Activated naive CD4-positive, alpha-beta T cell treated with anti-CD3 and anti-CD28 coated beads, Interleukin-2, amount 50 U/mL, for 24 hours (primary cell): Measurements from ENCODE around the gene KATNB1.
"Not testable (repeated sequence)": the region's sequence is repeated elsewhere in the genome, so short reads cannot be mapped to it uniquely, and the experiment has no call there.

Source experiments
- H3K27ac Mint-ChIP-seq: one replicate; pipeline ENCODE4 v1.8.0; 2021; ENCODE audit warnings: mild to moderate bottlenecking, mixed read lengths
- H3K27me3 Mint-ChIP-seq: one replicate; pipeline ENCODE4 v1.8.0; 2021; ENCODE audit warnings: mixed read lengths
- H3K36me3 Mint-ChIP-seq: one replicate; pipeline ENCODE4 v1.8.0; 2021; ENCODE audit warnings: mixed read lengths
- H3K4me1 Mint-ChIP-seq: one replicate; pipeline ENCODE4 v1.8.0; 2021; ENCODE audit warnings: mixed read lengths
- H3K4me3 Mint-ChIP-seq: one replicate; pipeline ENCODE4 v1.8.0; 2021; ENCODE audit warnings: mild to moderate bottlenecking, mixed read lengths
- H3K9me3 Mint-ChIP-seq: one replicate; pipeline ENCODE4 v1.8.0; 2021; ENCODE audit warnings: mixed read lengths

The KATNB1 gene

DNA sequence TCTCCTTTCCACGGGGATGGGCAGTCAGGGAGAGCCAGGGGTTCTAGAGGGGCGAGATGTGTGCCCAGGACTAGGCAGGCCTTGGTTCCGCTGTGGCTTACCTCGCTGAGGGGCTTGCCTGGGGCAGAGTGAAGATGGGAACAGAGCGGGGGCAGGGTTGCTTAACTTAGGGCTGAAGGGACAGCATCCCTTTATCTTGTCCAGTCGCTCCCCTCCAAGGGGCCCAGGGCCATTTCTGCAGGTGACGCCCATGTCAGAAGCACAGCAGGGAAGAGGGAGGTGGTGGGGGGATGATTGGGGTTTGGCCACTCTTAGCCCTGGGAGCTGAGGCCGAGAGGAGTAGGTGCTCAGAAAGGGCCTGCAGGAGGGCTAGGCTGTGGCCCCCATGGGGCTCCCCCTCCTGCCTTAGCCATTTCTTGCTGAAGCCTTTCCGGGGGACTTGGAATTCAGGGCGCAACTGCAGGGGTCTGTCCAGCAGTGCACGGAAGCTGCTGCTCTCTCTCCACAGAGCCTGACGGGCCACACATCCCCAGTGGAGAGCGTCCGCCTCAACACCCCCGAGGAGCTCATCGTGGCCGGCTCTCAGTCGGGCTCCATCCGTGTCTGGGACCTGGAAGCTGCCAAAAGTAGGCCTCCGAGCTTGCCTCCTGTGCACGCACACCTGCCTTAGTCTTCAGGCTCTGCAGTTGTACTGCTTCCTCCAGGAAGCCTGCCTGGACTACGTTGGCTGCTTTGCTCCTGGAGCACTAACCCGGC is 8.5 kb downstream of the KATNB1 start:
- Mint-ChIP-seq H3K4me1 (no peaks in the 10 kb centered on the region), H3K4me3 (no peak overlapping the region), H3K36me3 (no peaks in the 10 kb centered on the region), H3K27ac (no peak overlapping the region), H3K9me3 (no peaks in the 10 kb centered on the region), H3K27me3 (no peaks in the 10 kb centered on the region)

DNA sequence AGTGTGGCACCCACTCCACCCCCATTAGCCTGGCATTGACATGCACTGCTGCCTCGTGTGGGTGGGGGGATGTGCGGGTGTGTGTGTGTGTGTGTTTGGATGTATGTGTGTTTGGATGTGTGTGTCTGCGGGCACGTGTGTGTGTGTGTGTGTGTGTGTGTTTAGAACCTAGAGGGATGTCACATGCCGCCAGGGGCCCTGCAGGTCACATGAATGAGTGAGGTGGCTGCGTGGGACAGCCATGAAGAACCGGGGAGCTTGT is 9.0 kb downstream of the KATNB1 start:
- no peaks in the 10 kb centered on the region for H3K4me1 Mint-ChIP-seq
- no peak overlapping the region for H3K4me3 Mint-ChIP-seq
- no peaks in the 10 kb centered on the region for H3K9me3 Mint-ChIP-seq
- H3K36me3 Mint-ChIP-seq = no peaks in the 10 kb centered on the region
- no peak overlapping the region for H3K27ac Mint-ChIP-seq
- H3K27me3 Mint-ChIP-seq = no peaks in the 10 kb centered on the region

DNA sequence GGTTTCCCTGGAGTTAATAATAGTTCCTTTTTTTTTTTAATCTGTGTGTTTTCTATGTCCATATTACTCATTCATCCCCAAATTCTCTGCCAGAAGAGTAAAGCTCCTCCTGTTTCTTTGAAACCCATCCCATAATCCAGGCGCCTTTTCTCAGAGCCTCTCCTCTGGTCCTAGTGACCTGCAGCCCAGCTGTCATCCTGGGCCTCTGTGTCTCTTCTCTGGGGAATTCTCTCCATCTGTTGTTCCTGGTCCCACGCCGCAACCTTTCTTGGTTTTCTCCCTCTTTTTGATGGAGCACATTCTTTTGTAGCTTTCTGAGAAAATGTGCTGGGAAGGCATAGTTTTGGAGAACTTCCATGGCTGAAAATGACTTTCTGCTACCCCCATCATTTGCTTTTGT is 10.2 kb downstream of the KATNB1 start:
- Mint-ChIP-seq H3K36me3 (no peaks in the 10 kb centered on the region), H3K4me1 (no peaks in the 10 kb centered on the region), H3K27me3 (no peaks in the 10 kb centered on the region), H3K4me3 (no peak overlapping the region), H3K9me3 (no peaks in the 10 kb centered on the region), H3K27ac (no peak overlapping the region)

DNA sequence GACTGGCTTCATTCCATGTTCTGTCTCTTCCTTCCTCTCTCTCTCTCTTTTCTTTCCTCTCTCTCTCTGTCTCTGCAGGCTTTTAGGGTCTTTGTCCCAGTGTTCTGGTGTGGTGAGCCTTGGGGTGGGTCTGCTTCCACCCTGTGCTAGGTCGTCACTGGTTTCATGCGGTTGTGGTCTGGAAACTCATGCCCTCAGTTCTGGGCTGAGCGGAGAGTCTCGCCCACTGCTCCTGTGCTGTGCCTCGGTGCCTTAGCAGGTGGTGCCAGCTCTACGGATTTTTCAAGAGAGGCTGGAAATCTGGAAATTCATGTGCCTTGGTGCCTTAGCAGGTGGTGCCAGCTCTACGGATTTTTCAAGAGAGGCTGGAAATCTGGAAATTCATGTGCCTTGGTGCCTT is 10.7 kb downstream of the KATNB1 start:
- H3K9me3 Mint-ChIP-seq, H3K27me3 Mint-ChIP-seq, H3K27ac Mint-ChIP-seq, H3K4me3 Mint-ChIP-seq, H3K4me1 Mint-ChIP-seq, H3K36me3 Mint-ChIP-seq: not testable (repeated sequence)

DNA sequence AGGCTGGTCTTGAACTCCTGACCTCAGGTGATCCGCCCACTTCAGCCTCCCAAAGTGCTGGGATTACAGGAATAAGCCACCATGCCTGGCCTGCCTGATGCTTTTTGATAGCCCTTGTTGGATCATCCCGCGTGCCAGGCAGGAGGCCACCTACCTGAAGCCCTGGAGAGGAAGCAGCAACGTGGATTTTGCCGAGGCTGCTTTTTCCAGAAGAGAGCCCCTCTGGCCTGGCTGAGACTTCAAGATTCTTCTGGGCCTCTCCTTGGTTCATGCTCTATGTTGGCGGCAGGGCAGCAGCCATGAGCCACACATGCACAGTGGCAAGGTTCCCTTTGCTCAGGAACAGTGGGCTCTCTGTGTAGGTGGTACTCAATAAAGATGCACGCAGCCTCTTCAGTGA is 11.5 kb downstream of the KATNB1 start:
- Mint-ChIP-seq H3K4me3 (no peak overlapping the region), H3K27me3 (no peaks in the 10 kb centered on the region), H3K36me3 (no peaks in the 10 kb centered on the region), H3K9me3 (no peaks in the 10 kb centered on the region), H3K27ac (no peak overlapping the region), H3K4me1 (no peaks in the 10 kb centered on the region)

DNA sequence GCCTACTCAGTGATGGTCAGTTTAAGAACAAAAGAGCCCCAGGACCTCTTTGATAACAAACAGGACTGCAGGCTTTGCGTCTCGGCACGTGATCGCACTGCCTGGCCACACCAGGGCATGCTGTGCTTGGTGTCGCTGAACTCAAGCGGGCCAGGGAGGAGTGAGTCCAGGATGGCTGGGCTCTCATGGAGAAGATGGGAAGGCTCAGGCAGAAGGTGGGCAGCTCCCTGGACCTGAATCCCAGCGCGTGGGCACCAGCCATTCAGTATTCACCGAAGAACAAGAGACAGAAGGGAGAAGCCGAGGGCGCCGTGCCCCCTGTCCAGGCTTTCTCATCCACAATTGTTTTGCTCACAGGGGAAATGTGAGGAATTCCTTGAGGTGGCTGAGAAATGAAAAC is 11.9 kb downstream of the KATNB1 start:
- no peaks in the 10 kb centered on the region for H3K9me3 Mint-ChIP-seq
- no peak overlapping the region for H3K27ac Mint-ChIP-seq
- no peaks in the 10 kb centered on the region for H3K4me1 Mint-ChIP-seq
- H3K36me3 Mint-ChIP-seq = no peaks in the 10 kb centered on the region
- H3K27me3 Mint-ChIP-seq = no peaks in the 10 kb centered on the region
- H3K4me3 Mint-ChIP-seq = no peak overlapping the region

DNA sequence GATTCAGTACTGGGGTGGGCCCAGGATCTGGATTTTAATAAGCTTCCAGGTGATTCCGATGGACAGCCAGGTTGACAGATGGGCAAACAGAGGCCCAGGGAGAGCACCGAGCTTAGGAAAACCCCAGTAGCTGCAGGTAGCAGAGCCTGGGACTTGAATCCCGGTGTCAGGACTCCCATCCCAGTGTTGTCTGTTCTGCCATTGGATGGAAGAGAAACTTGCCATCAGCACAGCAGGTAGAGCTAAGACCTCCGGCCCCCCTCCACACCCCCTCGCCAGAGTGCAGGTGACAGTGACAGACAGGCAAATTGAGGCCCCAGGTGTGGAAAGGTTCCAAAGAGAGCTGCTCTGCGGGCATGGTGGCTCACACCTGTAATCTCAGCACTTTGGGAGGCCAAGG is 12.4 kb downstream of the KATNB1 start:
- Mint-ChIP-seq H3K36me3 (no peaks in the 10 kb centered on the region), H3K4me1 (no peaks in the 10 kb centered on the region), H3K27ac (no peak overlapping the region), H3K27me3 (no peaks in the 10 kb centered on the region), H3K4me3 (no peak overlapping the region), H3K9me3 (no peaks in the 10 kb centered on the region)

DNA sequence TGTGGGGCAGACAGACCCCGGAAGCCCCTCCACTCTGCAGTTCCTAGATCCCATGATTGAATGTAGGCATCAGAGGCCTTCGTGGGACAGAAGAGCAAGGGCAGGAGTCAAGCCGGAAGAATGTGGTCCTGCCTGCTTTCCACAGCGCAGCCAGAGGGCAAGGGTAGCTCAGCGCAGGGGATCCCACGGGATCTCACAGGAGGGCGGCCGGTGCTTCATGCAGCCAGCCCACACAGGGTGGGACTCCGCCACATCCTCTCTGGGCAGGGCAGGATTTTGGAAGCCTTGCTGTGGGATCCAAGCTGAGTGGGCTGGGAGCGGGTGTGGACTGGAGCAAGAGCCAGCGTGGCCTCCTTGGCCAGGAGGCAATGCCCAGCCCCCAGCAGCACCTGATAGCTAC is 13.0 kb downstream of the KATNB1 start:
- Mint-ChIP-seq H3K9me3 (no peaks in the 10 kb centered on the region), H3K4me3 (no peak overlapping the region)

DNA sequence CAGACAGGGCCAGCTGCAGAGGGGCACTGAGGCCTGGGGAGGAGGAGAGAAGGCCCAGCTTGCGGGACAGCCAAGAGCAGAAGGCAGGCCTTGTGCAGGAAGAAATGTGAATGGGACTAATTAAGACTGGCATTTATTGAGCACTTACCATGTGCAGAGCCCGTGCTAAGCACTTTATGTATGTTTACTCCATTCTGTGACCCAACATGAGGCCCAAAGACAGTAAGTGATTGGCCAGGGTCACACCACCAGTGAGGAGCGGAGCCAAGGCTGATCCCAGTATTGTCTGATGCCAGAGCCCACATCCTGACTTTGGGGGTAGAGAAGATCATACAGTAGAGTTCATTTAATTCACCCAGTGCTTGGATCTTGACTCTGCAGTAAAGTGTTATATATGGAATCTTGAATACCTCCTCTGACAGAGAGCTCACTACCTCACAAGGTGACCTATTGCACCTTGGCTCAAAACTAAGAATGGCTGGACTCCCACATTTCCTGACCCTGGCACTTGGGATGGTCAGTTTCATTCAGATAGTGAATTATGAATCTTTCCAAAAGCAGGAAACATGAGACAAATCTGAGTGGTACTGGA is 13.6 kb downstream of the KATNB1 start:
- Mint-ChIP-seq H3K9me3 (no peaks in the 10 kb centered on the region), H3K4me1 (no peaks in the 10 kb centered on the region), H3K36me3 (no peaks in the 10 kb centered on the region), H3K27me3 (no peaks in the 10 kb centered on the region), H3K27ac (no peak overlapping the region), H3K4me3 (no peak overlapping the region)

More for the DNA sequence above, 13.0 kb downstream of the KATNB1 start:
- Mint-ChIP-seq H3K27ac (no peak overlapping the region), H3K27me3 (no peaks in the 10 kb centered on the region), H3K36me3 (no peaks in the 10 kb centered on the region), H3K4me1 (no peaks in the 10 kb centered on the region)

DNA sequence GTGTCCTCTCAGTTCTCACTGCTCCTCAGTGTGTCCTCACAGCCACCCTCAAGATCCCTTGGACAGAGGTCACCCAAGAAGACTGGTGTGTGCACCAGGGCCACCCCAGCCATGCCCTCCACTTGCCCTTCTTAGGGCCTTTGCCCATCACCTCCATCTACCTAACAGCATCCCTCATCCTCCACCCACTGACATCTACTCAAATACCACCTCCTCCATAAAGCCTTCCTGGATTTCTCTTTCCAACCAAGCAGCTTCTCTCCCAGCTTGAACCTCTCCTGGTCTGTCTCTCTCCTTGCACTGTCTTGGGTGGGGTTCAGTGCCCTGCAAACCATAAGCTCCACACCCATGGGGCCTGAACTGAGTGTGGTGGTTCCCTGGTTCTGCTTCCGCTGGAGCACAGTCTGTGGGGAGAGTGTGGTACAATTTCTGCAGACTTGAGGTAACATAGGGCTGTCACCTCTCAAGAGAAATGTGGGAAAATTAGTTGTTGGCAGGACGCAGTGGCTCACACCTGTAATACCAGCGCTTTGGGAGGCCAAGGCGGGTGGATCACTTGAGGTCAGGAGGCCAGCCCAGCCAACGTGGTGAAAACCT is 14.4 kb downstream of the KATNB1 start:
- H3K4me1 Mint-ChIP-seq = no peaks in the 10 kb centered on the region
- H3K27ac Mint-ChIP-seq = no peak overlapping the region

DNA sequence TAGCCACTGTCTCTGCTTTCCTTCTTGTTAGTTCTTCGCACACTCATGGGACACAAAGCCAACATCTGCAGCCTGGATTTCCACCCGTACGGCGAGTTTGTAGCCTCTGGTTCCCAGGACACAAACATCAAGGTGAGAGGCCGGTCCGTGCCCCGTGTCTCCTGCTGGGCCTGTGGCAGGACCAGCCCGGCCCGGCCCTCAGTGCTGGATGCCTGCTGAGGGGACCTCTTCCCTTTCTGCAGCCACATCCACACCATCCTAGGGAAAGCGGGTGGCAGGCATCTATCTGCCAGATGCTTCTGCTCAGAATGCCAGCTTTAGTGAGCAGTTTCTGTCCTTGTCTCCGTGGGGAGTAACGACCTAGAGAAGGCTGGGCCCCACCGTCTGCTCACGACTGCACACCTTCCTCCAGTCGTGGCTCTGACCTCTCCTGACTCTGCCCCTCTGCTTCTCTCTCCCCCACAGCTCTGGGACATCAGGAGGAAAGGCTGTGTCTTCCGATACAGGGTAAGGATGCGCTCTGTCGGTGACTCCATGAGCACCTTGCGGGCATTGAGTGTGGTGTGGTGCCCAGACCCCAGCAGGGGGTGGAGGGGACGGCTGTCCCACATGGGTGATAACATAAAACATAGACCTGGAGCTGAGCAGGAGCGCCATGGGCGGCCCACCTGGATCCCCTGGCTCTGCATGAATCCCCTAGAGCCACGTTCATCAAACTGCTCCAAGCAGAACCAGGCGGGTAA is 15.4 kb downstream of the KATNB1 start:
- Mint-ChIP-seq H3K4me1 (no peaks in the 10 kb centered on the region), H3K27me3 (no peaks in the 10 kb centered on the region), H3K4me3 (no peak overlapping the region), H3K27ac (no peak overlapping the region), H3K9me3 (no peaks in the 10 kb centered on the region), H3K36me3 (no peaks in the 10 kb centered on the region)

More for the DNA sequence above, 14.4 kb downstream of the KATNB1 start:
- H3K4me3 Mint-ChIP-seq = no peak overlapping the region
- no peaks in the 10 kb centered on the region for H3K36me3 Mint-ChIP-seq
- H3K9me3 Mint-ChIP-seq = no peaks in the 10 kb centered on the region
- H3K27me3 Mint-ChIP-seq = no peaks in the 10 kb centered on the region

DNA sequence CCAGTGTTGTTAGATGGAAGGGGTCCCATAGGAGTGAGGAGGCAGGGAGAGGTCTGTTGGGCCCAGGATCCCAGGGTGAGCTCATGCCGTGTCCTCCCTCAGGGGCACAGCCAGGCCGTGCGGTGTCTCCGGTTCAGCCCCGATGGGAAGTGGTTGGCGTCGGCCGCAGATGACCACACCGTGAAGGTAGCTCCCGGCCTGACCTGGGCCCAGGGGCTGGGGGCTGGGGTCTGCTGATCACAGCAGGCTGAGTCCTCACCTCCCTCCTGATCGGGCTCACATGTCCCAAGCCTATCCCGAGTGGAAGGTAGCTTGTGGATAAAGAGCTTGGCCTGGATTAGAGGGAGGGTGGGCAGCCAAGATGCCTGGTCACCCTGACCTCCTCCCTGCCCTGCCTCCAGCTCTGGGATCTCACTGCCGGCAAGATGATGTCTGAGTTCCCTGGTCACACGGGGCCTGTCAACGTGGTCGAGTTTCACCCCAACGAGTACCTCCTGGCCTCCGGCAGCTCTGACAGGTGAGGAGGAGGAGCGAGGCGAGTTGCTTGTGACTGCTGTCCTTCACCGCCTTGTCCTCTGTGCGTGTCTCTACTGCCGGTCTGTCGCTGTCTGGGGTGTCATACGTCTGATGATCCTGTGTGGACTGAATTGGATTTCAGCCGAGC is 16.1 kb downstream of the KATNB1 start:
- Mint-ChIP-seq H3K27ac (no peak overlapping the region), H3K36me3 (no peaks in the 10 kb centered on the region), H3K27me3 (no peaks in the 10 kb centered on the region), H3K4me3 (no peak overlapping the region), H3K9me3 (no peaks in the 10 kb centered on the region), H3K4me1 (no peaks in the 10 kb centered on the region)

DNA sequence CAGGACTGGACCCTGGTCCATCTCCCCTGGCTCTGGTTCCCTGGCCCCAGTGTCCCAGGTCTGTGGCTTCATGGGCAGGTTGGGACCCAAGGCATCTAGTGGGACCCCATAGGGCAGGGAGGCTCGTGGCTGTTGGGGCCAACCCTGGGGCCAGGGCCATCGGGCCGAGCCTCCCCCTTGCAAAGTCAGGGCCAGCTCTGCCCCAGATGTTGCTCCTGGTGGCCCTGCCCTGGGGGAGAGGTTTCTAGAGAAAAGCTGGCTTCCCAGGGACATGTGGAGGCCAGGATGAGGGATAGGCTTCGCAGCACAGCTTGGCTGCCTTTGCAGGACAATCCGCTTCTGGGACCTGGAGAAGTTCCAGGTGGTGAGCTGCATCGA is 16.6 kb downstream of the KATNB1 start:
- H3K4me3 Mint-ChIP-seq = no peak overlapping the region
- no peaks in the 10 kb centered on the region for H3K4me1 Mint-ChIP-seq
- H3K9me3 Mint-ChIP-seq = no peaks in the 10 kb centered on the region
- no peak overlapping the region for H3K27ac Mint-ChIP-seq
- no peaks in the 10 kb centered on the region for H3K36me3 Mint-ChIP-seq
- H3K27me3 Mint-ChIP-seq = no peaks in the 10 kb centered on the region

DNA sequence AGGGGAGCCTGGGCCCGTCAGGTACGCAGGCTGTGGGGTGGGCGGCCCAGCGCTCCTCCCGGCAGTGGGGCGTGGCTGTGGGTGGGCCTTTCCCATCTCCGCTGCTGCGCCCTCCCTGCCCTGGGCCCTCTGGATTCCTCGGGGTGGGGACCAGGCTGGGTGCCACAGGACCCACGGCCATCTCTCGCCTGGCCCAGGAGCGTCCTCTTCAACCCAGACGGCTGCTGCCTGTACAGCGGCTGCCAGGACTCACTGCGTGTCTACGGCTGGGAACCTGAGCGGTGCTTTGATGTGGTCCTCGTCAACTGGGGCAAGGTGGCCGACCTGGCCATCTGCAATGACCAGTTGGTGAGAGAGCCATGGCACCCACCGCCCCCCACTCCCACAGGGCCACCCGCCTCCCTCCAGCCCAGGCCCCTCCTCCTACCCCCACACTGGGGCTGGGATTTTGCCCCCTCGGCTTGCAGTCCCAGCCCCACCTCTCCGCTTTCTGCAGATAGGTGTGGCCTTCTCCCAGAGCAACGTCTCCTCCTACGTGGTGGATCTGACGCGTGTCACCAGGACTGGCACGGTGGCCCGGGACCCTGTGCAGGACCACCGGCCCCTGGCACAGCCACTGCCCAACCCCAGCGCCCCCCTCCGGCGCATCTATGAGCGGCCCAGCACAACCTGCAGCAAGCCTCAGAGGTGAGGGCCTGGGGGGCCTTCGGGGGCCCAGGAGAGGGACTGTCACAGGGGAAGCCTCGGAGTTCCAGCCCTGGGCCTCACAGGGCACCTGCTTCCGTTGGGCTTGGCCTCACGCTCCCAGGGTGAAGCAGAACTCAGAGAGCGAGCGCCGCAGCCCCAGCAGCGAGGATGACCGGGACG is 17.2 kb downstream of the KATNB1 start:
- Mint-ChIP-seq H3K4me3 (no peak overlapping the region), H3K9me3 (no peaks in the 10 kb centered on the region), H3K27me3 (no peaks in the 10 kb centered on the region), H3K4me1 (no peaks in the 10 kb centered on the region), H3K36me3 (no peaks in the 10 kb centered on the region), H3K27ac (no peak overlapping the region)
